Measurements from ENCODE around the gene CSMD2. TPM values are rescaled to one million over a fixed set of nuclear protein-coding genes. Genes with fewer than 3 reads are reported as not detected.

The CSMD2 gene
- total RNA-seq, 1 donor from 2014 or later: 0.52 TPM

DNA sequence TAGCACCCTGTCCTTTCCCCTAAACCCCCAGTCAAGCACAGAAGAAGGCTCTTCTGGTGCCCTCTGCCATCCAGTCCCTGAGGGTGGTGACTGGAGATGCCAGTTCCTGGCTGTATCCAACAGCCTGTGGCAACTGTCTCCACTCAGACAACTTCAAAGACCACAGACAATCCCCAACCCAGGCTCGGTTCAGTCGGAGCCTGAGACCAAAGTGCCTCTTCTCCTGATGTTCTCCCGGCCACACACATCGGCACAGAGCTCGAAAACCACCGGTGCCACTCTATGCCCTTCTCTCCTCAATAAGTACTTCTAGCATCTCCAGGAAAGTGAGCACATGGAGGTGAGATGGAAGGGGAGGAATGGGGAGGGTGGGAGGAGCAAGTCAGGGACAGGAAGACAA, 340.7 kb downstream of the CSMD2 start:
- no peaks in the 10 kb centered on the region for H3K9me3 ChIP-seq (ENCODE audit: control insufficient read depth in 3 of 3, low read length in 3 of 3)
- no peak overlapping the region for H3K4me3 ChIP-seq (ENCODE audit: low read length in 3 of 3)
- H3K9ac ChIP-seq (ENCODE audit: low read depth in 1 of 3, low read length in 3 of 3): no peak overlapping the region
- no peaks in the 10 kb centered on the region for H3K36me3 ChIP-seq (ENCODE audit: control insufficient read depth in 3 of 3, insufficient read depth in 3 of 3, low read length in 3 of 3)
- no peaks in the 10 kb centered on the region for H3K4me1 ChIP-seq (ENCODE audit: control insufficient read depth in 3 of 3, insufficient read depth in 3 of 3, low read length in 3 of 3)
- H3K27me3 ChIP-seq (ENCODE audit: control insufficient read depth in 3 of 3, insufficient read depth in 3 of 3, low read length in 3 of 3): peaks cover 0 to 11% (median 0%) of the 10 kb centered on the region in 3 donors
- no peak overlapping the region for H3K27ac ChIP-seq (ENCODE audit: low read depth, low read length)

DNA sequence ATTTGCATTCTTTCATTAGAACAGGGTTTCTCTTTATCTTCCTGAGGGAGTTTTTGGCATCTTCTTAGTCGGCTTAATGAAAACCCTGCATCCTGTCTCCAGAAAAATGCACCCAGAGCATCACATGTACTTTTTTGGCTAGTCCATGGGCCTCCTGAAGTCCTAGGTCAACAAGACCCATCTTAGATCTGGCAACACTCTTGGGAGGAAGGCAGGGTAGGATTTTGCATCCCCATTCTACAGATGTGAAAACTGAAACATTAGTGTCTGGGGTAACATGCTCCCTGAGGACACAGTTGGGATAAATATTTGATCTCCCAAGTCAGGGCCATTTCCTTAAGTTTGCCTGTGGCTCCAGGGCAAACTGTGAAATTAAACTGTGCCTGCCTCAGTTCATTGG, 341.2 kb downstream of the CSMD2 start:
- H3K27ac ChIP-seq (ENCODE audit: low read depth, low read length): no peak overlapping the region
- H3K36me3 ChIP-seq (ENCODE audit: control insufficient read depth in 3 of 3, insufficient read depth in 3 of 3, low read length in 3 of 3): no peaks in the 10 kb centered on the region
- peaks cover 0 to 11% (median 0%) of the 10 kb centered on the region in 3 donors for H3K27me3 ChIP-seq (ENCODE audit: control insufficient read depth in 3 of 3, insufficient read depth in 3 of 3, low read length in 3 of 3)
- no peak overlapping the region for H3K4me3 ChIP-seq (ENCODE audit: low read length in 3 of 3)
- no peaks in the 10 kb centered on the region for H3K9me3 ChIP-seq (ENCODE audit: control insufficient read depth in 3 of 3, low read length in 3 of 3)
- H3K9ac ChIP-seq (ENCODE audit: low read depth in 1 of 3, low read length in 3 of 3): no peak overlapping the region
- no peaks in the 10 kb centered on the region for H3K4me1 ChIP-seq (ENCODE audit: control insufficient read depth in 3 of 3, insufficient read depth in 3 of 3, low read length in 3 of 3)

DNA sequence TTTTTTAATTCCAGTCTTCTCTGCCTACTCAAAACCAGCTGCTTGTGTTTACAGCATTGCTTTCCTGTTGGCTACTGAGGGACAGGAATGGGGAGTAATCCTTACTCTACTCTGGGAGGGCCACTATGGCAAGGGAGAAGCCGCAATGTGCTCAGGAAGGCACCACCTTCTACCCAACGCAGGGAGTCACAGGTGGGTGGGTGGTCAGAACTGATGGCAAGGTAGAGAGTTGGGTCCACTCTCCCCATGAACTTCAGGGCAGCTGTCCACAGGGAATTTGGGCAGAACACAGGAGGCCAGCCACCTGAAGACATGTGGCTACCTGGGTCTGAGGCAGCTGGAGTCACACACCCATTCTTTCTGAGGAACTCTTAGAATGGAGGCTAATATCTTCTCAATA, 341.6 kb downstream of the CSMD2 start:
- H3K36me3 ChIP-seq (ENCODE audit: control insufficient read depth in 3 of 3, insufficient read depth in 3 of 3, low read length in 3 of 3): no peaks in the 10 kb centered on the region
- no peak overlapping the region for H3K27ac ChIP-seq (ENCODE audit: low read depth, low read length)
- no peaks in the 10 kb centered on the region for H3K9me3 ChIP-seq (ENCODE audit: control insufficient read depth in 3 of 3, low read length in 3 of 3)
- H3K4me1 ChIP-seq (ENCODE audit: control insufficient read depth in 3 of 3, insufficient read depth in 3 of 3, low read length in 3 of 3): no peaks in the 10 kb centered on the region
- H3K4me3 ChIP-seq (ENCODE audit: low read length in 3 of 3): no peak overlapping the region
- peaks cover 0 to 11% (median 0%) of the 10 kb centered on the region in 3 donors for H3K27me3 ChIP-seq (ENCODE audit: control insufficient read depth in 3 of 3, insufficient read depth in 3 of 3, low read length in 3 of 3)
- no peak overlapping the region for H3K9ac ChIP-seq (ENCODE audit: low read depth in 1 of 3, low read length in 3 of 3)

DNA sequence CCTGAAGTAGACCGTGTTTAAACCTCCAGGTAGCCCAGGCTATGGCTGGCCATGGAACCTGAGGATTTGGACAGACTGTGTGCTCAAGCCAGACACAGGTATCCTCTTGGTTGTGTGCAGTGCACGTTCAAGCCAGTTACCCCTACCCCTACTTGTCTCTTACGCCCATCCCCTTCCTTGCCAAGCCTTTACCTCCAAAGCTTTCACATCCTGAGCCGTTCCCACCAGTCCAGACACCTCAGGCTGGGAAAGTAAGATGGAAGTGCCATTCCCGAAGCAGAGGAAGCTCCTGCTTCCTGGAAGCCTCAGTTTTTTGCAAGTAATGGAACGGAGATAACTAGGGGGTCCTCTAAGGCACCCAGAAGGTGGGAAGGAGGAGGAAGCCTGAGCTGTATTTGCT, 342.6 kb downstream of the CSMD2 start:
- Histone ChIP-seq H3K27ac (ENCODE audit: low read depth, low read length) (no peak overlapping the region), H3K36me3 (ENCODE audit: control insufficient read depth in 3 of 3, insufficient read depth in 3 of 3, low read length in 3 of 3) (no peaks in the 10 kb centered on the region), H3K27me3 (ENCODE audit: control insufficient read depth in 3 of 3, insufficient read depth in 3 of 3, low read length in 3 of 3) (peaks cover 0 to 11% (median 0%) of the 10 kb centered on the region in 3 donors), H3K4me3 (ENCODE audit: low read length in 3 of 3) (no peak overlapping the region), H3K4me1 (ENCODE audit: control insufficient read depth in 3 of 3, insufficient read depth in 3 of 3, low read length in 3 of 3) (no peaks in the 10 kb centered on the region), H3K9ac (ENCODE audit: low read depth in 1 of 3, low read length in 3 of 3) (no peak overlapping the region), H3K9me3 (ENCODE audit: control insufficient read depth in 3 of 3, low read length in 3 of 3) (no peaks in the 10 kb centered on the region)

DNA sequence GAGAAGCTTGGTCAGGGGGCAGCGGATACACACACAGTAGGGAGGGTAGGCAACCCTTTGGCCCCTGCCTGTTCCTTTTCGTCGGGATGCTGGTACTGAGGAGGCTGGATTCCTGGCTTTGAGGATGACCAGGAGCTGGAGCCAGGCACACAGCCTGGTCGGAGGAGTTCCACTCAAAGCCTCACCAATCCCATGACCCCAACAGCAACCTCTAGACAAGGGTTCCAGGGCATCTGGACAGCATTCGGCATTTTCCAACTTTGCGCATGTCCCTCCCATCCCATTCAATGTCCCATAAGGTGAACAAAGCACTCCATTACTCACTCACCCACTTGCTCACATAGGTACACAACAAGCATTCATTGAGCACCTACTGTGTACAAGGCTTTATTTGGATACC, 343.7 kb downstream of the CSMD2 start:
- Histone ChIP-seq H3K4me1 (ENCODE audit: control insufficient read depth in 3 of 3, insufficient read depth in 3 of 3, low read length in 3 of 3) (no peaks in the 10 kb centered on the region), H3K4me3 (ENCODE audit: low read length in 3 of 3) (no peak overlapping the region), H3K9ac (ENCODE audit: low read depth in 1 of 3, low read length in 3 of 3) (no peak overlapping the region), H3K9me3 (ENCODE audit: control insufficient read depth in 3 of 3, low read length in 3 of 3) (no peaks in the 10 kb centered on the region), H3K27ac (ENCODE audit: low read depth, low read length) (no peak overlapping the region), H3K36me3 (ENCODE audit: control insufficient read depth in 3 of 3, insufficient read depth in 3 of 3, low read length in 3 of 3) (no peaks in the 10 kb centered on the region), H3K27me3 (ENCODE audit: control insufficient read depth in 3 of 3, insufficient read depth in 3 of 3, low read length in 3 of 3) (peaks cover 0 to 9% (median 0%) of the 10 kb centered on the region in 3 donors)

DNA sequence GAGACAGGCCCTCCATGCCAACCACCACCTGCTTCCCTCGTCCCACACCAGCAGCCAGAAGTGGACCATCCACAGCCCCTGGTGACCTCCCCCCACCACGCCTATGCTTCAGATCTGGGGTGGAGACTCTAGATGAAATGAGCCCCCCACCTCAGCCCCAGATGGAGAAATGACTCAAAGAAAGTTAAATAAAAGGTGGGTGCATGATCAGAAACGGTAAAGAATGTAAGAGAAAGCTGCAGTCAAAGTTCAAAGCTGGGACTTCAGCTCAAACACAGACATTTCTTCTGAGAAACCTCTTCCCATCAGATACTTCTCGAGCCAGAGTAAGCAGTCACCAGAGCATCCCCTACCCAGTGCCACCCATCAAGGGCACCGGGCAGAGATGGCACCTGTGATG, 344.2 kb downstream of the CSMD2 start:
- no peaks in the 10 kb centered on the region for H3K9me3 ChIP-seq (ENCODE audit: control insufficient read depth in 3 of 3, low read length in 3 of 3)
- H3K27ac ChIP-seq (ENCODE audit: low read depth, low read length): no peak overlapping the region
- peaks cover 0 to 9% (median 0%) of the 10 kb centered on the region in 3 donors for H3K27me3 ChIP-seq (ENCODE audit: control insufficient read depth in 3 of 3, insufficient read depth in 3 of 3, low read length in 3 of 3)
- no peaks in the 10 kb centered on the region for H3K4me1 ChIP-seq (ENCODE audit: control insufficient read depth in 3 of 3, insufficient read depth in 3 of 3, low read length in 3 of 3)
- H3K36me3 ChIP-seq (ENCODE audit: control insufficient read depth in 3 of 3, insufficient read depth in 3 of 3, low read length in 3 of 3): no peaks in the 10 kb centered on the region
- no peak overlapping the region for H3K4me3 ChIP-seq (ENCODE audit: low read length in 3 of 3)
- H3K9ac ChIP-seq (ENCODE audit: low read depth in 1 of 3, low read length in 3 of 3): no peak overlapping the region

DNA sequence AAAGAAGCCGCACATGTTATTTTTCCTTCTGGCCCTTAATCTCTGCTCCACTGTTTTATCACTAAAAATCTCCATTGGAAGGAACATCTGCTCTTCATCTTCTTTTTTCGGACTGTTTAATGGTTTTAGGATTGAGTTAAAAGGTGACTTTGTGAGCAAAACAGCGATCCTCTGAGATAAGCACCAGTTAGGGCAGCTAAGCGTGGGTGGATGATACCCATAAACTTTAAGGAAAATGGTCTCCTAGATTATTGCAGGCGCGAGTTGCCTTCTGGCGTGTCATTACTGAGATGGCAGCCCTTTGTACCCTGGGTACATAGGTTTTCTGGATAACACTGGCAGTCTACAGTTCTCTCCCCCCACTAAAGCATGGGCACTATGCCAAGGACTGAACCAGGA, 345.1 kb downstream of the CSMD2 start:
- H3K9ac ChIP-seq (ENCODE audit: low read depth in 1 of 3, low read length in 3 of 3): no peak overlapping the region
- no peak overlapping the region for H3K27ac ChIP-seq (ENCODE audit: low read depth, low read length)
- no peaks in the 10 kb centered on the region for H3K36me3 ChIP-seq (ENCODE audit: control insufficient read depth in 3 of 3, insufficient read depth in 3 of 3, low read length in 3 of 3)
- no peak overlapping the region for H3K4me3 ChIP-seq (ENCODE audit: low read length in 3 of 3)
- H3K27me3 ChIP-seq (ENCODE audit: control insufficient read depth in 3 of 3, insufficient read depth in 3 of 3, low read length in 3 of 3): peaks cover 0 to 9% (median 0%) of the 10 kb centered on the region in 3 donors
- no peaks in the 10 kb centered on the region for H3K9me3 ChIP-seq (ENCODE audit: control insufficient read depth in 3 of 3, low read length in 3 of 3)
- no peaks in the 10 kb centered on the region for H3K4me1 ChIP-seq (ENCODE audit: control insufficient read depth in 3 of 3, insufficient read depth in 3 of 3, low read length in 3 of 3)

DNA sequence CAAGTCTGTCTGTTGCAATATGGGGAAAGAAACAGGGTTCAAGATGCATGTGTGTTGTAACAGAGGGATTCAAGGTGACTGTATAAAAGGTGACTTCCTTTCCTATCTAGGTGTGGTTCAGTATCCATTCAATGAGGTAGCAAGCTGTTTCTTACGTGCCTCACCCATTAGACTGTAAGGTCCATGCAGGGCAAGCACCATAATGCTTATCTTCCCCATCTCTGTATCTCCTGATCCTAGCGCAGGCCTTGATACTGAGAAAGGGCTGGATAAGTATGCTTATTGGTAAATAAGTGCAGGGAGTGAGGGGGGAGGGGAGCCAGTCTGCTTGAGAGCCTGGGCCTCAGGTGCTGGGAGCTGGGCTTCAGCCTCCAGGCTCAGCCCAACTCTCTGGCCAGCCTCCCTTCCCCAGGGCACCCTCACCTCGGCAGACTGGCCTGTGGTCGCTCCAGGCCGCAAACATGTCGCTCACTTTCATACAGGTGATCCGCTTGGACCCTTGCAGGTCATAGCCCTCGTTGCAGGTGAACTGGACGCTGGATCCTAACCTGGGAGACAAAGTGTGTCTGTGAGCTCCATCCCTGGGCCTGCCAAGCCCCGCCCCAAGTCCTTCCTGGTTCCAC, 345.6 kb downstream of the CSMD2 start:
- H3K9me3 ChIP-seq (ENCODE audit: control insufficient read depth in 3 of 3, low read length in 3 of 3): no peaks in the 10 kb centered on the region
- H3K27me3 ChIP-seq (ENCODE audit: control insufficient read depth in 3 of 3, insufficient read depth in 3 of 3, low read length in 3 of 3): peaks cover 0 to 7% (median 0%) of the 10 kb centered on the region in 3 donors
- H3K36me3 ChIP-seq (ENCODE audit: control insufficient read depth in 3 of 3, insufficient read depth in 3 of 3, low read length in 3 of 3): no peaks in the 10 kb centered on the region
- no peak overlapping the region for H3K9ac ChIP-seq (ENCODE audit: low read depth in 1 of 3, low read length in 3 of 3)
- no peak overlapping the region for H3K4me3 ChIP-seq (ENCODE audit: low read length in 3 of 3)
- H3K4me1 ChIP-seq (ENCODE audit: control insufficient read depth in 3 of 3, insufficient read depth in 3 of 3, low read length in 3 of 3): no peaks in the 10 kb centered on the region
- H3K27ac ChIP-seq (ENCODE audit: low read depth, low read length): no peak overlapping the region

DNA sequence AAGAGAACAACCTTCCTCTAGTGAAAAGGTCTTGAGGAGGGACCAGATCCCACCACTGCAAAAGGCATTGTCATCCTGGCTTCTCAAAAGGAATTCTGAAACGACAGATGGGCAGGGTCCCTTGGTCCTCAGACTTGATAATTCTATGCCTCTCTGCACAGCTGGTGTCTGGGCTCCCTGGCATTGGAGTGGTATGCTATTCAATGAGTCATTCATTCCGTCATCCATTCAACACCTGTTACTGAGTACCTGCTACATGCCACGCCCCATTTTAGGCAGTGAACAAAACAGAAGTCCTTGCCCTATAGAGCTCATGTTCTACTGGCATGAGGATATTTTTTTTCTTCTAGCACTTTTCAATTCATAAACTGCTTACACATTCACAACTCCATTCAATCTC, 347.0 kb downstream of the CSMD2 start:
- no peaks in the 10 kb centered on the region for H3K9me3 ChIP-seq (ENCODE audit: control insufficient read depth in 3 of 3, low read length in 3 of 3)
- no peak overlapping the region for H3K9ac ChIP-seq (ENCODE audit: low read depth in 1 of 3, low read length in 3 of 3)
- peaks cover 0 to 5% (median 0%) of the 10 kb centered on the region in 3 donors for H3K27me3 ChIP-seq (ENCODE audit: control insufficient read depth in 3 of 3, insufficient read depth in 3 of 3, low read length in 3 of 3)
- no peaks in the 10 kb centered on the region for H3K36me3 ChIP-seq (ENCODE audit: control insufficient read depth in 3 of 3, insufficient read depth in 3 of 3, low read length in 3 of 3)
- no peak overlapping the region for H3K27ac ChIP-seq (ENCODE audit: low read depth, low read length)
- H3K4me3 ChIP-seq (ENCODE audit: low read length in 3 of 3): no peak overlapping the region
- no peaks in the 10 kb centered on the region for H3K4me1 ChIP-seq (ENCODE audit: control insufficient read depth in 3 of 3, insufficient read depth in 3 of 3, low read length in 3 of 3)

DNA sequence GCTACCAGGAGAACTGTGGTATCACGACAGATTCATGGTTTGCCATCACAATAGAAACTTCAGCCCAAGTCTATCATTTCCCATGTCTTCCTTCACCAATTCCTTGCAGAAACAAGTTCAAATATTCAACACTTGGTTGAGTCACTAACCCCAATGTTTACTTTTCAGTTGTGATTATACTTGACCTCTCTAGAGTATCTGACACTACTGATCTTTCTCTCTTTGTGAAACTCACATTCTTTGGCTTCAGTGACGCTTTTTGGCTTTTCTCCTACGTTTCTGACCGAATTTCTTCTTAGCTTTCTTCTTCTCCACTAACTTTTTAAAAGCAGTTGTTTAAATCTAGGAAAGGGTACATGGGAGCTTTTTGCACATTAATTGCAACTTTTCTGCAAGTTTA, 350.0 kb downstream of the CSMD2 start:
- no peak overlapping the region for H3K9ac ChIP-seq (ENCODE audit: low read depth in 1 of 3, low read length in 3 of 3)
- no peaks in the 10 kb centered on the region for H3K36me3 ChIP-seq (ENCODE audit: control insufficient read depth in 3 of 3, insufficient read depth in 3 of 3, low read length in 3 of 3)
- no peaks in the 10 kb centered on the region for H3K4me1 ChIP-seq (ENCODE audit: control insufficient read depth in 3 of 3, insufficient read depth in 3 of 3, low read length in 3 of 3)
- H3K27me3 ChIP-seq (ENCODE audit: control insufficient read depth in 3 of 3, insufficient read depth in 3 of 3, low read length in 3 of 3): no peaks in the 10 kb centered on the region
- H3K4me3 ChIP-seq (ENCODE audit: low read length in 3 of 3): no peak overlapping the region
- H3K27ac ChIP-seq (ENCODE audit: low read depth, low read length): no peak overlapping the region
- no peaks in the 10 kb centered on the region for H3K9me3 ChIP-seq (ENCODE audit: control insufficient read depth in 3 of 3, low read length in 3 of 3)

Measured in skeletal muscle tissue (tissue), 4 donors.